Inferior parietal cortex (tissue), 1 donor: Measurements from ENCODE around the gene TRIM69.
"Not testable (repeated sequence)": the region's sequence is repeated elsewhere in the genome, so short reads cannot be mapped to it uniquely, and the experiment has no call there.

Experiments used
- DNase-seq: peaks from one replicate; pipeline ENCODE4 v3.0.0-alpha.2; 2016; ENCODE audit errors: extremely low spot score

TRIM69 gene

GRCh38 chr15:44715797-44716334 lies 20.5 kb upstream of the TRIM69 start:
- DNase-seq = no peak

GRCh38 chr15:44716983-44717602 lies 19.2 kb upstream of the TRIM69 start:
- no peak for DNase-seq

GRCh38 chr15:44718180-44718926 lies 18.0 kb upstream of the TRIM69 start:
- DNase-seq = no peak

GRCh38 chr15:44718927-44719292 lies 17.4 kb upstream of the TRIM69 start:
- DNase-seq = no peak

- no peak for DNase-seq
Measured at GRCh38 chr15:44719293-44719999, 16.9 kb upstream of the TRIM69 start.

- DNase-seq = not testable (repeated sequence)
Measured at GRCh38 chr15:44720000-44720435, 16.3 kb upstream of the TRIM69 start.

- DNase-seq = no peak
Measured at GRCh38 chr15:44720460-44721176, 15.7 kb upstream of the TRIM69 start.

- no peak for DNase-seq
Measured at GRCh38 chr15:44722011-44722410, 14.3 kb upstream of the TRIM69 start.

GRCh38 chr15:44726136-44726535 lies 10.2 kb upstream of the TRIM69 start:
- DNase-seq = no peak

GRCh38 chr15:44726568-44727484 lies 9.5 kb upstream of the TRIM69 start:
- DNase-seq = no peak

GRCh38 chr15:44727485-44728231 lies 8.7 kb upstream of the TRIM69 start:
- DNase-seq = no peak

- not testable (repeated sequence) for DNase-seq
Measured at GRCh38 chr15:44728232-44728575, 8.1 kb upstream of the TRIM69 start.

GRCh38 chr15:44728576-44729407 lies 7.5 kb upstream of the TRIM69 start:
- DNase-seq = peak; percentile 98

GRCh38 chr15:44729408-44730127 lies 6.8 kb upstream of the TRIM69 start:
- DNase-seq = peak; percentile 55

GRCh38 chr15:44734839-44735481 lies 1.4 kb upstream of the TRIM69 start:
- no peak for DNase-seq

GRCh38 chr15:44735482-44736180 lies 697 bp upstream of the TRIM69 start:
- DNase-seq = no peak

- peak; percentile 77 for DNase-seq
Measured at GRCh38 chr15:44738340-44738984, 2.1 kb downstream of the TRIM69 start.
